ENCODE data around the gene CACNA2D4. TPM values are rescaled to one million over a fixed set of nuclear protein-coding genes. Genes with fewer than 3 reads are reported as not detected.

CACNA2D4 gene
- total RNA-seq, 1 donor from 2014 or later, result not detected

- Mint-ChIP-seq H3K27ac (ENCODE audit: unreplicated experiment) (no peak overlapping the region), H3K4me3 (ENCODE audit: unreplicated experiment) (no peak overlapping the region), H3K27me3 (ENCODE audit: unreplicated experiment) (peaks cover 4% of the 10 kb centered on the region), H3K9me3 (ENCODE audit: unreplicated experiment) (peaks cover 6% of the 10 kb centered on the region), H3K36me3 (ENCODE audit: unreplicated experiment) (no peaks in the 10 kb centered on the region), H3K4me1 (ENCODE audit: low read depth, unreplicated experiment) (peaks cover 14% of the 10 kb centered on the region)
- DNase-seq, result no peak
- TF ChIP-seq CTCF (IDR thresholded peaks at IDR 0.05; ENCODE audit: partially characterized antibody, unreplicated experiment), result no peak
Observed at GRCh38 chr12:1803736-1804135, 114.7 kb downstream of the CACNA2D4 start.

GRCh38 chr12:1801303-1801975, 117.0 kb downstream of the CACNA2D4 start:
- Mint-ChIP-seq H3K9me3 (ENCODE audit: unreplicated experiment) (peaks cover 6% of the 10 kb centered on the region), H3K36me3 (ENCODE audit: unreplicated experiment) (no peaks in the 10 kb centered on the region), H3K4me3 (ENCODE audit: unreplicated experiment) (no peak overlapping the region), H3K27ac (ENCODE audit: unreplicated experiment) (no peak overlapping the region), H3K27me3 (ENCODE audit: unreplicated experiment) (peaks cover 5% of the 10 kb centered on the region), H3K4me1 (ENCODE audit: low read depth, unreplicated experiment) (peaks cover 12% of the 10 kb centered on the region)
- no peak for DNase-seq
- no peak for TF ChIP-seq CTCF (IDR thresholded peaks at IDR 0.05; ENCODE audit: partially characterized antibody, unreplicated experiment)

GRCh38 chr12:1800401-1801302, 117.8 kb downstream of the CACNA2D4 start:
- no peak overlapping the region for H3K4me3 Mint-ChIP-seq (ENCODE audit: unreplicated experiment)

GRCh38 chr12:1799882-1800400, 118.5 kb downstream of the CACNA2D4 start:
- Mint-ChIP-seq H3K27me3 (ENCODE audit: unreplicated experiment) (peaks cover 6% of the 10 kb centered on the region), H3K4me3 (ENCODE audit: unreplicated experiment) (no peak overlapping the region), H3K27ac (ENCODE audit: unreplicated experiment) (no peak overlapping the region), H3K4me1 (ENCODE audit: low read depth, unreplicated experiment) (peaks cover 16% of the 10 kb centered on the region), H3K36me3 (ENCODE audit: unreplicated experiment) (no peaks in the 10 kb centered on the region), H3K9me3 (ENCODE audit: unreplicated experiment) (peaks cover 9% of the 10 kb centered on the region)
- TF ChIP-seq CTCF (IDR thresholded peaks at IDR 0.05; ENCODE audit: partially characterized antibody, unreplicated experiment), result no peak
- DNase-seq, result no peak

More at GRCh38 chr12:1800401-1801302, 117.8 kb downstream of the CACNA2D4 start:
- H3K36me3 Mint-ChIP-seq (ENCODE audit: unreplicated experiment), result no peaks in the 10 kb centered on the region
- H3K4me1 Mint-ChIP-seq (ENCODE audit: low read depth, unreplicated experiment), result peaks cover 14% of the 10 kb centered on the region
- peak; percentile 60 for TF ChIP-seq CTCF (IDR thresholded peaks at IDR 0.05; ENCODE audit: partially characterized antibody, unreplicated experiment)
- DNase-seq, result peak; percentile 85
- peaks cover 7% of the 10 kb centered on the region for H3K9me3 Mint-ChIP-seq (ENCODE audit: unreplicated experiment)
- peak overlapping the region; percentile 20 for H3K27ac Mint-ChIP-seq (ENCODE audit: unreplicated experiment)
- H3K27me3 Mint-ChIP-seq (ENCODE audit: unreplicated experiment), result peaks cover 6% of the 10 kb centered on the region
